NCI-H2196 (cell line): ENCODE data around the gene BIK.
A peak's percentile ranks its signal among the peaks of the same experiment; 100 is the strongest.

Experiments
- DNase-seq: peaks from one replicate; lab custom pipeline; 2025; ENCODE audit not compliant: unreplicated experiment; lab: John Stamatoyannopoulos, UW

Gene BIK

DNA sequence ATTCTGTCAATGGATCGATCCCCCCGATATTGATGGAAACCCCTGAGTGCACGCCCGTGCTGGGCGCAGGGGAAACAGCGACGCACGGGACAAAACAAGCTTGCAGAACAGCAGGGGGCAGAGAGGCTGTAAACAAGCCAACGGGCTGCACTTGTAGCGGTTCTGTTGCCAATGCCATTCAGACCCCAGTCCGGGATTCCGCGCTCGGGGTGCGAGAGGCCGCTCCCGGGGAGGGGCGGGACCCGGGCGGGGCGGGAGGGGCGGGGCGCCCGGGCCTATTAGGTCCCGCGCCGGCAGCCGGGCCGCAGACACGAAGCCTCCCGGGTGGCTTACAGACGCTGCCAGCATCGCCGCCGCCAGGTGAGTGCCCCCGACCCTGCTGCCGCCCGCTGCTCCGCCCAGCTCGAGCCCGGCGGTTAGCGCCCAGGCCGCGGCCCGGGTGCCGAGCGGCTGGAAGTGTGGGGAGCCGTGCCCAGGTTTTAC is at the start of gene BIK:
TSS of gene BIK (plus strand) at position 307 of the 483 bp plus-strand sequence. CDS start 13,273 bp downstream, outside the sequence.
- peak; percentile 43 for DNase-seq

- no peak for DNase-seq
Measured at GRCh38 chr22:43066134-43066533, 44.4 kb upstream of the BIK start.

- no peak for DNase-seq
Measured at GRCh38 chr22:43066844-43067385, 43.6 kb upstream of the BIK start.

GRCh38 chr22:43077121-43077877 is 33.3 kb upstream of the BIK start:
- no peak for DNase-seq

DNA sequence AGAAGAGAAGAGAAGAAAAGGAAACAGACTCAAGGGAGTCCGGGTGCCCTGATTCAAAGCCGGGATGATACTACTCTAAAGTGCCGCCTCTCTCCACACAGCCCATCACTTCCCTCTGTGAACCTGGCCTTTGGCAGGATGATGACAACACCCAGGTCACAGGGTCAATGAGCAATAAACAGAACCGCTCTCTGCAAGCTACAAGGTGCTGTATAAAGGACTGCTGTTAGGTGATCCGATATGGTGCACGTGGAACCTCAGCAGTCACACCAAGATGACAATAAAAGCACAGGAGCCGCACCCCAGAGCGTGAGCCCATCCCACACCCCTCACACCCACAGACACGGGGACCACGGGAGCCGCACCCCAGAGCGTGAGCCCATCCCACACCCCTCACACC is 32.0 kb upstream of the BIK start:
- no peak for DNase-seq

- no peak for DNase-seq
Measured at GRCh38 chr22:43079742-43080141, 30.8 kb upstream of the BIK start.

GRCh38 chr22:43080616-43081015 is 29.9 kb upstream of the BIK start:
- no peak for DNase-seq

GRCh38 chr22:43081968-43082367 is 28.6 kb upstream of the BIK start:
- no peak for DNase-seq

- no peak for DNase-seq
Measured at GRCh38 chr22:43085658-43086606, 24.6 kb upstream of the BIK start.

- DNase-seq: no peak
Measured at GRCh38 chr22:43088627-43088983, 21.9 kb upstream of the BIK start.

DNA sequence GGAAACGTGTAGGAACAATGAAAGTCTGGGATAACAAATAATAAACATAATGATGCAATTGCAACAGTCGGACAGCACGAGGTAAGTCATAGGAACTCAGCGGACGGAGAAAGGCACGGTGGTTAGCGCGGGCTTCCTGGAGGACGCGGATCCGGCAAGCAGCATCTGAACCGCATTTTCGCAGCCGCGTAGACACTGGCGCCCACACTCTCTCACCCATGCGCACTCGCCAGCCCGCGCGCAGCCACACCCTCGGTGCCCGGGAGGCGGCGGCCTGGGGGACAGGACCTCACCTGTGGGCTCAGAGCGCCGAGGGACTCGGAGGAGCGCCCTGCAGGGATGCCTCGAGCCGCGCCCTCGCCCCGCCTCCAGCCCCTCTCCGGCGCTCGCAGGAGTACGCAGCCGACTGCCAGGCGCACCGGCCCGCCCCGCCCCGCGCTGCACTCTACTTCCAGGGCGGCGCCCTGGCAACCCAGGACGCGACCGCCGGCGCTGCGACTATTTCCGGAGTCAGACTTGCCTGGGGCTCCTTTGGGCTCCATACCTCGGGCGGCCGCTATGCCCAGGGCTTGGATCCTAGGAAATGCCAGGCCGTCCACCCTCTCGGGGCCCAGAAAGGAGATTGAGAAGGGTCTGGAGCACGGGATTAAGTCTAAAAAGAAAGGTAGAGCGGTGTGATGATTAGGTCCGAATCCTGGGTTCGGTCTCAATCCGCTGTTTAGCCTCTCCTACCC is 21.4 kb upstream of the BIK start, which contains the start of gene TTLL1:
TSS of gene TTLL1 (minus strand) at position 408 of the 734 bp plus-strand sequence. CDS start 13,805 bp downstream, outside the sequence.
- peak; percentile 92 for DNase-seq

- peak; percentile 80 for DNase-seq
Measured at GRCh38 chr22:43090130-43090789, 20.3 kb upstream of the BIK start.

GRCh38 chr22:43092085-43092484 is 18.5 kb upstream of the BIK start:
- no peak for DNase-seq

- DNase-seq: no peak
Measured at GRCh38 chr22:43094085-43094484, 16.5 kb upstream of the BIK start.

DNA sequence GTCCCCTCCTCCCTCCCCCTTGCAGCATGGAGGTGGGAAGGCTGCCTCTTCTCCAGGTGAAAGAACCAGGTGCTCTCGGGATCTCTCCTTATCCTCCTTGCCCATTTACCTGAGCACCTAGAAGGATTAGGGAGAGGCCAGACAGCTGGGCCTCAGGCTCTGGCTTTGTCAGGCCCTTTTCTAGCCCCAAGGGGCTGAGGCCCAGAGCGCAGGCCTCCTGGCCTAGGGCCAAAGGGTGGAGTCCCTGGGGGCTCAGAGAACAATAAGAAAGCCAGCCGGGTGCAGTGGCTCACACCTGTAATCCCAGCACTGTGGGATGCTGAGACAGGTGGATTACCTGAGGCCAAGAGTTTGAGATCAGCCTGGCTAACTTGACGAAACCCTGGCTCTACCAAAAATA is 16.0 kb upstream of the BIK start:
- DNase-seq: no peak

- DNase-seq: no peak
Measured at GRCh38 chr22:43096420-43096819, 14.1 kb upstream of the BIK start.

DNA sequence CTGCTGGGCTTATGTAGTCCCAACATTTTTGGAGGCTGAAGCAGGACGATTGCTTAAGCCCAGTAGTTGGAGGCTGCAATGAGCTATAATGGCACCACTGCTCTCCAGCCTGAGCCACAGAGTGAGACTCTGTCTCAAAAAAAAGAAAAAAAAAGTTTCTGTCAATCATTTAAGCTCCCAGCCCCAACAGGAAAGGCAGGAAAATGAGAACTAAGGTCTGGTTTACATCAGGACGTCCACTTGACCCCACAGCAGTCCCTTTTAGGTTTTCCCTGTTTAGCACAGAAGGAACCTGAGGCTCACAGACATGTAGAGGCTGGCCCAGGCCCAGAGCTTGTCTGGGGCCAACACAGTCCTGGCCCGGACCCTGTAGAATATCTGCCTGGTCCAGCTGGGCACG is 12.2 kb upstream of the BIK start:
- no peak for DNase-seq

DNA sequence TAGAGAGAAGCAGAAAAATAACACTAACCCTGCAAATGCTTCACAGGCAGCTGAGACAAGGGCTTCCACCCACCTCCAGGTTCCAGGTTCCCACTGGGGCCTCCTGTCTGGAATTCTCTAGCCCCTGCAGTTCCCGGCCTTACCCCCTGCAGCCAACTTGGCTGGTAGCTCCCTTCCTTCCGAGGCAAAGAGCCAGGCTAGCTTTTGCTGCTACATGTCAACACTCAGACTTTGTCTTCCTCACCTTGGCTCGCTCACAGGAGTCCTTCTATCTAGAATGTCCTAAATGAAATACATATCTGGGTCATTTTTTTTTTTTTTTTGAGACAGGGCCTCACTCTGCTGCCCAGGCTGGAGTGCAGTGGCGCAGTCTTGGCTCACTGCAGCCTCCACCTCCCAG is 11.5 kb upstream of the BIK start:
- DNase-seq: no peak

DNA sequence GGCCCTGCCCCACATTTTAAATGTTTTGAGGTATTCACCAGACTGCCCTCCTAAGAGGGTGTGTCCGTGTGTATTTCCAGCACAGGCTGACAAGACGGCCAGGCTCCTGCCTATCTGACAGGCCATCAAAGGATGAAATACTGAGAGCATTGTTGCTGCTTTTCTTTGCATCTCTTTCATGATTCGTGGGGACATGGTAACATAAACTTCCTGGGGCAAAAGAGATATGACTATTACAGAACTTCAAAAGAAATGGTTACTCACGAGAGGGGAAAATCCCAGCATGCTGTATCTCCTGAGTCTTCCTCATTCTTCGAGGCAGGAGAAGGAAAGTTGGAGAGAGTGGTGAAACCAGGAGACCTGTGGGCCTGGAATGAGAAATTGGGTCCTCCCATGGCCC is 10.3 kb upstream of the BIK start:
- DNase-seq: no peak

DNA sequence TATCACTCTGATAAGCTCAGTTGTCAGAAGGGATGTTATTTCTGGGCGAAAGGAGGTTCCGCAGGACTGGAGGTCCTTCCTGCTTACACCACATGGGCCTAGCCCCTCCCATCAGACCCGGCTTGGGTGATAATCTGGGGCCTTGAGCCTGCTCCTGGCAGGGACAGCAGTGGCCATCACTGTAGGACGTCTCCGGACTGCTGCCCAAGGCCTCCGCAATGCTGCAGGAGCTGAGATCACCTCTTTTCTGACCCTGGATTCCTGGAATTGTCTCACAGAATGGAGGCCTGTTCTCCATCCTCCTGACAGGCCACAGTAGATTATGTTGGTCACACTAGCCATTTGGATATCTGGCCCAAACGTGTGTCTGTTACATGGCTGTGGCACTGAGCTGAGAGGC is 9.2 kb upstream of the BIK start:
- no peak for DNase-seq
